Measurements from ENCODE around the gene FZD1. TPM values are rescaled to one million over a fixed set of nuclear protein-coding genes. Genes with fewer than 3 reads are reported as not detected.

FZD1 gene
- total RNA-seq, 1 donor from 2014 or later = 0.55 TPM

- no peak for ATAC-seq (ENCODE audit: low read depth)
- Mint-ChIP-seq H3K27me3 (peaks cover 18% of the 10 kb centered on the region), H3K4me1 (no peaks in the 10 kb centered on the region), H3K36me3 (ENCODE audit: low read depth) (no peaks in the 10 kb centered on the region), H3K27ac (no peak overlapping the region), H3K9me3 (no peaks in the 10 kb centered on the region), H3K4me3 (no peak overlapping the region)
- intact Hi-C loops (cut with micrococcal nuclease) = loop anchor here (1.0 to 5.0 kb wide), 3 partner anchors 349 to 1160 kb away; partner anchors contain the start of gene GATAD1
- ChIA-PET CTCF (interaction anchor here (1.5 kb wide), 1 partner anchor 1160 kb away, joined by 3 read pairs; the partner anchor contains the start of gene GATAD1), POLR2A (no interaction called here)
- DNase-seq = no peak
- no peak for TF ChIP-seq CTCF (IDR thresholded peaks at IDR 0.05)
Measured at GRCh38 chr7:91287371-91288084, 23.3 kb downstream of the FZD1 start.

DNA sequence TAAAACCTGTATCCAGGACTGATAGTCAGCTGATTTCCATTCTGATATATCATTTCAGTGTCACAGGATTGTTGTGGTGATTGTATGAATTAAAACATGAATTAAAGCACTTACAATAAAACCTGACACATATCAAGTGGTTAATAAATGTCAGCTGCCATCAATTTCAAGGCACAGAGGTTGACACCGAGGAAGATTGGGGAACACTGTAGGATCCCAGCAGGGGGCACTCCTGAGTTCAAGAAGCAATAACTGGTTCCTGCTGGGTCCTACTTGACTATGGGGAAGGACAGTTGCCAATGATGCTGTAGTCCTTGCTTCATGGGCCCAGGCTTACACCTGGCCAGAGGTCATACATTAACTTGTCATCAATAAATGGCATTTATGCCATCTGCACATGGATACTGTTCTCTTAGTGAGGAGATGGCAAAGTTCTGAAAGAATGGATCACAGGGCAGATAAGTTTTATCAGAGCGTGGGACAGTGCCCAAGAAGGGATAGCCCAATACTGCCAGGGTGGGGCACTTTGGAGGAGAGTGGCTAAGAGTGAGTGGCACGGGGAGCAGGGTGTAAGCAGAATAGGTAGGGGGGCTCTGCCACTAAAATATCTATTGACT, 24.1 kb downstream of the FZD1 start:
- no peaks in the 10 kb centered on the region for H3K4me1 Mint-ChIP-seq
- DNase-seq (no peak), ATAC-seq (ENCODE audit: low read depth) (no peak)
- no peaks in the 10 kb centered on the region for H3K36me3 Mint-ChIP-seq (ENCODE audit: low read depth)
- CTCF ChIA-PET = interaction anchor here (1.5 kb wide), 1 partner anchor 1159 kb away, joined by 3 read pairs; the partner anchor contains the start of gene GATAD1
- no peak overlapping the region for H3K4me3 Mint-ChIP-seq
- H3K9me3 Mint-ChIP-seq = no peaks in the 10 kb centered on the region
- peaks cover 15% of the 10 kb centered on the region for H3K27me3 Mint-ChIP-seq
- no peak overlapping the region for H3K27ac Mint-ChIP-seq
- intact Hi-C loops (cut with micrococcal nuclease) = loop anchor here (1.0 to 5.0 kb wide), 3 partner anchors 348 to 1159 kb away; partner anchors contain the start of gene GATAD1
- POLR2A ChIA-PET = no interaction called here
- TF ChIP-seq CTCF (IDR thresholded peaks at IDR 0.05) = no peak

DNA sequence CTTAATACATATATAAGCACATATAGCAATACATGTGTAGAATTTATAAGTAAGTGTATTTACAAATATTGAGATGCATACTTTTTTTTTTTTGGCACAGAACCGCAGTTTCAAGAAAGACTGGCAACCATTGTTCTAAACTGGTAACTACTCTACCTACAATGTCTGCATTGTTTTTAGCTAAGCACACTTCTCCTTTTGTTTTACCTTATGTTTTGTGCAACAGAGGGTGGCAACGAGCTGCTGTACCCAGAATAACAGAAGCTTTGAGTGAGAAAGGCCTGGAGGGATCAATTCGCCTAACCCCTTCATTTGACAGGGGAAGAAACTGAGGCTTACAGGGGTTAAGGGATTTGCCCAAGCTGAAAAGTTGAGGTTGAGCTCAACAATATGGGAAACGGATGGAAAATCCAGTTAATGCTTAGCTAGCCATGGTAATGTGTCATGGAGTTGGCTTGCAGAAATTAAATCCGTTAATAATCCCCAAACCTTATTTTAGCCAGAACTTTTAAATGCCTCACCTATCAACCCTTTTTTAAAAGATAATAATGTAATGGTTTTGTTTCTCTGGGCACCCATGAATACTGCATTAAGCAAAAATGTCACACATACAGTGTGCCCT, 25.5 kb downstream of the FZD1 start:
- ATAC-seq (ENCODE audit: low read depth) = no peak
- ChIA-PET POLR2A (no interaction called here), CTCF (no interaction called here)
- H3K4me1 Mint-ChIP-seq = no peaks in the 10 kb centered on the region
- DNase-seq = no peak
- H3K27ac Mint-ChIP-seq = no peak overlapping the region
- intact Hi-C loops (cut with micrococcal nuclease) = loop anchor here (2.0 to 5.0 kb wide), 2 partner anchors 495 to 1158 kb away; partner anchors contain the start of gene GATAD1
- no peaks in the 10 kb centered on the region for H3K9me3 Mint-ChIP-seq
- H3K27me3 Mint-ChIP-seq = peaks cover 16% of the 10 kb centered on the region
- H3K36me3 Mint-ChIP-seq (ENCODE audit: low read depth) = no peaks in the 10 kb centered on the region
- TF ChIP-seq CTCF (IDR thresholded peaks at IDR 0.05) = no peak
- H3K4me3 Mint-ChIP-seq = no peak overlapping the region

DNA sequence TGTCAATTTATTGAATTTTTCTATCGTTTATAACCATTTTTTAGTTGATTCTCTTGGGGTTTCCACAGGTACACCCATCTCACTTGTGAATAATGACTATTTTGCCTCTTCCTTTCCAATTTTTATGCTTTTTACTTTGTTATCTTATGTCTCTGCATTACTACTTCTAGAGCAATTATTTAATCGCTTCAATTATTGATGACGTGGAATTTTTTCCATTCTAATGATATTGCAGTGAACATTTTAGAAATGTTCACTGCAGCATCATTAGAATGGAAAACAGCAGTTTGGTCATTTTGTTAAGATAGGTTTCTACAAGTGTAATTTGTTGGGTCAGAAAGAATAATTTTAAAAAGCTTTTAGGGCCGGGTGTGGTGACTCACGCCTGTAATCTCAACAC, 27.1 kb downstream of the FZD1 start:
- ChIA-PET POLR2A (no interaction called here), CTCF (no interaction called here)
- no peak for DNase-seq
- no peak for ATAC-seq (ENCODE audit: low read depth)
- H3K27ac Mint-ChIP-seq = no peak overlapping the region
- no peaks in the 10 kb centered on the region for H3K36me3 Mint-ChIP-seq (ENCODE audit: low read depth)
- H3K9me3 Mint-ChIP-seq = no peaks in the 10 kb centered on the region
- TF ChIP-seq CTCF (IDR thresholded peaks at IDR 0.05) = no peak
- no peak overlapping the region for H3K4me3 Mint-ChIP-seq
- peaks cover 15% of the 10 kb centered on the region for H3K27me3 Mint-ChIP-seq
- H3K4me1 Mint-ChIP-seq = no peaks in the 10 kb centered on the region
- intact Hi-C loops (cut with micrococcal nuclease) = no loop called here

- intact Hi-C loops (cut with micrococcal nuclease) = no loop called here
Measured at GRCh38 chr7:91291902-91292301, 27.7 kb downstream of the FZD1 start.

More at GRCh38 chr7:91291902-91292301, 27.7 kb downstream of the FZD1 start:
- TF ChIP-seq CTCF (IDR thresholded peaks at IDR 0.05) = no peak
- DNase-seq (no peak), ATAC-seq (ENCODE audit: low read depth) (no peak)
- H3K4me1 Mint-ChIP-seq = no peaks in the 10 kb centered on the region
- H3K36me3 Mint-ChIP-seq (ENCODE audit: low read depth) = no peaks in the 10 kb centered on the region
- H3K4me3 Mint-ChIP-seq = no peak overlapping the region
- CTCF ChIA-PET = no interaction called here
- POLR2A ChIA-PET = no interaction called here
- no peak overlapping the region for H3K27ac Mint-ChIP-seq
- H3K27me3 Mint-ChIP-seq = peaks cover 17% of the 10 kb centered on the region
- H3K9me3 Mint-ChIP-seq = no peaks in the 10 kb centered on the region
